ENCODE data around the gene NRG3.

DNA sequence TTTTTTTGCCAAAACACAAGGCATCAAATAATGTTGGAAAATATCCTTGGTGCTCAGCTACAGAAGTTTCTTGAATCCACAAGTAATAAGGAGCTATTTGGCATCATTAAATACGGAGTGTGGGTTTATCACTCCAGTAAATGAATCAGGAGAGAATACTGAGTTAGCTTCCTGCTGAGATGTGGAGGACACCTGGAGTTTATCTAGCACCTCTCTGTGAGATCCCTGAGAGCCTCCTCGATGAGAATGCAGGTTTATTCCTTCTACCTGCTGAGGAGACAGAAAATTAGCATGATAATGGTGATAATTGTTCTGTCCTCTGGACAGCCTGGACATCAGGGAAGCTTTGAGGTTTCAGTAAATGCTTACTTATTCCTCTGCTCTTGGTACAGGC, 40.5 kb downstream of the NRG3 start:
- TF ChIP-seq, protein P1, sequence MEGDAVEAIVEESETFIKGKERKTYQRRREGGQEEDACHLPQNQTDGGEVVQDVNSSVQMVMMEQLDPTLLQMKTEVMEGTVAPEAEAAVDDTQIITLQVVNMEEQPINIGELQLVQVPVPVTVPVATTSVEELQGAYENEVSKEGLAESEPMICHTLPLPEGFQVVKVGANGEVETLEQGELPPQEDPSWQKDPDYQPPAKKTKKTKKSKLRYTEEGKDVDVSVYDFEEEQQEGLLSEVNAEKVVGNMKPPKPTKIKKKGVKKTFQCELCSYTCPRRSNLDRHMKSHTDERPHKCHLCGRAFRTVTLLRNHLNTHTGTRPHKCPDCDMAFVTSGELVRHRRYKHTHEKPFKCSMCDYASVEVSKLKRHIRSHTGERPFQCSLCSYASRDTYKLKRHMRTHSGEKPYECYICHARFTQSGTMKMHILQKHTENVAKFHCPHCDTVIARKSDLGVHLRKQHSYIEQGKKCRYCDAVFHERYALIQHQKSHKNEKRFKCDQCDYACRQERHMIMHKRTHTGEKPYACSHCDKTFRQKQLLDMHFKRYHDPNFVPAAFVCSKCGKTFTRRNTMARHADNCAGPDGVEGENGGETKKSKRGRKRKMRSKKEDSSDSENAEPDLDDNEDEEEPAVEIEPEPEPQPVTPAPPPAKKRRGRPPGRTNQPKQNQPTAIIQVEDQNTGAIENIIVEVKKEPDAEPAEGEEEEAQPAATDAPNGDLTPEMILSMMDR (tag by site-specific recombination; IDR thresholded peaks at IDR 0.05), result no peak
- TF ChIP-seq, protein P2, sequence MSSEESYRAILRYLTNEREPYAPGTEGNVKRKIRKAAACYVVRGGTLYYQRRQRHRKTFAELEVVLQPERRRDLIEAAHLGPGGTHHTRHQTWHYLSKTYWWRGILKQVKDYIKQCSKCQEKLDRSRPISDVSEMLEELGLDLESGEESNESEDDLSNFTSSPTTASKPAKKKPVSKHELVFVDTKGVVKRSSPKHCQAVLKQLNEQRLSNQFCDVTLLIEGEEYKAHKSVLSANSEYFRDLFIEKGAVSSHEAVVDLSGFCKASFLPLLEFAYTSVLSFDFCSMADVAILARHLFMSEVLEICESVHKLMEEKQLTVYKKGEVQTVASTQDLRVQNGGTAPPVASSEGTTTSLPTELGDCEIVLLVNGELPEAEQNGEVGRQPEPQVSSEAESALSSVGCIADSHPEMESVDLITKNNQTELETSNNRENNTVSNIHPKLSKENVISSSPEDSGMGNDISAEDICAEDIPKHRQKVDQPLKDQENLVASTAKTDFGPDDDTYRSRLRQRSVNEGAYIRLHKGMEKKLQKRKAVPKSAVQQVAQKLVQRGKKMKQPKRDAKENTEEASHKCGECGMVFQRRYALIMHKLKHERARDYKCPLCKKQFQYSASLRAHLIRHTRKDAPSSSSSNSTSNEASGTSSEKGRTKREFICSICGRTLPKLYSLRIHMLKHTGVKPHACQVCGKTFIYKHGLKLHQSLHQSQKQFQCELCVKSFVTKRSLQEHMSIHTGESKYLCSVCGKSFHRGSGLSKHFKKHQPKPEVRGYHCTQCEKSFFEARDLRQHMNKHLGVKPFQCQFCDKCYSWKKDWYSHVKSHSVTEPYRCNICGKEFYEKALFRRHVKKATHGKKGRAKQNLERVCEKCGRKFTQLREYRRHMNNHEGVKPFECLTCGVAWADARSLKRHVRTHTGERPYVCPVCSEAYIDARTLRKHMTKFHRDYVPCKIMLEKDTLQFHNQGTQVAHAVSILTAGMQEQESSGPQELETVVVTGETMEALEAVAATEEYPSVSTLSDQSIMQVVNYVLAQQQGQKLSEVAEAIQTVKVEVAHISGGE (tag by site-specific recombination; conservative IDR thresholded peaks at IDR 0.05; ENCODE audit: low read depth), result no peak
- TF ChIP-seq MEIS1 (CRISPR knock-in tag; IDR thresholded peaks at IDR 0.05; ENCODE audit: borderline replicate concordance) (no peak), KLF8 (tag by site-specific recombination; IDR thresholded peaks at IDR 0.05) (no peak)

Data from HEK293 (cell line).